GM12878 (cell line): ENCODE results near the gene AIFM1. TPM values are rescaled to one million over a fixed set of nuclear protein-coding genes. Genes with fewer than 3 reads are reported as not detected.

Experiments used
- ATAC-seq: fragments of 200-7000 bp; cut with Tn5 transposase; 3 replicates; pipeline ENCODE4 v1.9.1; 2020; ENCODE audit warnings: mild to moderate bottlenecking, moderate library complexity
- BruUV-seq: library from RNA; stranded (reverse); fragments of 400-500 nt; replicated peaks from 2 replicates; lab custom pipeline; 2021; lab: Mats Ljungman, UMichigan
- CTCF ChIA-PET: fragments of 300-600 bp; sonication (Branson Sonifier 250); formaldehyde crosslinking; extraction: SDS; loops from one replicate; lab custom pipeline; 2021; ENCODE audit warnings: inconsistent platforms; lab: Yijun Ruan, JAX
- POLR2A ChIA-PET: fragments of 350-600 bp; formaldehyde crosslinking; extraction: SDS; loops from one replicate; lab custom pipeline; 2021; ENCODE audit warnings: inconsistent platforms; lab: Charles Lee
- RAD21 ChIA-PET: fragments of 300-600 bp; sonication (Branson Sonifier 250); formaldehyde crosslinking; loops from one replicate; lab custom pipeline; 2023; ENCODE audit warnings: antibody characterized with exemption; ENCODE audit not compliant: unreplicated experiment; lab: Charles Lee
- SMC1A ChIA-PET: fragments of 300-600 bp; sonication (Branson Sonifier 250); formaldehyde crosslinking; loops from one replicate; lab custom pipeline; 2023; ENCODE audit not compliant: unreplicated experiment, uncharacterized antibody; lab: Charles Lee
- DNase-seq: peaks from one replicate; pipeline ENCODE4 v3.0.0-alpha.2; 2011; ENCODE audit warnings: low read depth, low spot score
- FAIRE-seq: peaks from 3 replicates; lab custom pipeline; 2011; peaks lifted over from hg19 to GRCh38; lab: Jason Lieb, UNC
- H2AFZ ChIP-seq: 2 replicates; pipeline ENCODE4 v1.6.0; 2011; ENCODE audit warnings: low read depth, low read length, control low read depth; ENCODE audit not compliant: control insufficient read depth
- H3K27ac ChIP-seq: 2 replicates; pipeline ENCODE4 v1.5.1; 2011; ENCODE audit warnings: control low read depth; ENCODE audit not compliant: control insufficient read depth, insufficient read depth
- H3K27me3 ChIP-seq, 2 experiments: replicated peaks in 1 of 2; 2 replicates each; pipeline versions ENCODE4 v1.6.0 to v1.6.1; 2011; ENCODE audit warnings: low read length in 1 of 2; ENCODE audit not compliant: control insufficient read depth in 2 of 2, insufficient read depth in 2 of 2
- H3K36me3 ChIP-seq, 2 experiments: 2 replicates each; pipeline ENCODE4 v1.5.1; 2011; ENCODE audit warnings: low read length in 1 of 2; ENCODE audit not compliant: control insufficient read depth in 2 of 2, insufficient read depth in 2 of 2
- H3K4me1 ChIP-seq: 2 replicates; pipeline ENCODE4 v1.6.1; 2011; ENCODE audit warnings: mild to moderate bottlenecking, low read length, moderate library complexity, mixed read lengths; ENCODE audit not compliant: control insufficient read depth, insufficient read depth
- H3K4me2 ChIP-seq: 2 replicates; pipeline ENCODE4 v1.6.0; 2011; ENCODE audit warnings: control low read depth; ENCODE audit not compliant: control insufficient read depth, insufficient read depth
- H3K4me3 ChIP-seq: fragments of 200-600 bp; sonication (generic); 2 replicates; pipeline ENCODE4 v1.5.1; 2016
- H3K79me2 ChIP-seq: 2 replicates; pipeline ENCODE4 v1.6.0; 2011; ENCODE audit warnings: low read length; ENCODE audit not compliant: control insufficient read depth, insufficient read depth
- H3K9ac ChIP-seq: 2 replicates; pipeline ENCODE4 v1.8.0; 2011; ENCODE audit warnings: low read length, control low read depth, mixed read lengths; ENCODE audit not compliant: control insufficient read depth, insufficient read depth
- H3K9me3 ChIP-seq: replicated peaks from 3 replicates; pipeline ENCODE4 v1.5.1; 2011; ENCODE audit warnings: mild to moderate bottlenecking, low read length; ENCODE audit not compliant: control insufficient read depth, insufficient read depth
- H4K20me1 ChIP-seq: 2 replicates; pipeline ENCODE4 v1.6.0; 2011; ENCODE audit not compliant: control insufficient read depth, insufficient read depth
- BHLHE40 ChIP-seq, 2 experiments: fragments of 450-650 bp in 1 of 2; IDR thresholded peaks; 2 replicates each; pipeline ENCODE4 v1.6.1; 2011 to 2017; ENCODE audit warnings: low read depth in 2 of 2, borderline replicate concordance in 1 of 2, improper control_type of control experiment in 1 of 2, low read length in 1 of 2, mild to moderate bottlenecking in 1 of 2
- CHD2 ChIP-seq: IDR thresholded peaks from 2 replicates; pipeline ENCODE4 v1.6.1; 2011; ENCODE audit warnings: low read depth, low read length, improper control_type of control experiment, borderline replicate concordance
- EED ChIP-seq: sonication (generic); IDR thresholded peaks from 2 replicates; pipeline ENCODE4 v1.6.1; 2016; ENCODE audit warnings: antibody characterized with exemption, low read depth
- HDGF ChIP-seq: fragments of 450-650 bp; IDR thresholded peaks from 2 replicates; pipeline ENCODE4 v1.6.1; 2016; ENCODE audit warnings: antibody characterized with exemption
- IKZF1 ChIP-seq: fragments of 450-650 bp; conservative IDR thresholded peaks from 2 replicates; pipeline ENCODE4 v1.6.1; 2017; ENCODE audit warnings: antibody characterized with exemption, mild to moderate bottlenecking
- KLF5 ChIP-seq: fragments of 450-650 bp; IDR thresholded peaks from 2 replicates; pipeline ENCODE4 v1.6.1; 2014; ENCODE audit warnings: mild to moderate bottlenecking; ENCODE audit not compliant: partially characterized antibody
- LARP7 ChIP-seq: fragments of 450-650 bp; IDR thresholded peaks from 2 replicates; pipeline ENCODE4 v1.6.1; 2017; ENCODE audit warnings: mild to moderate bottlenecking
- NFYB ChIP-seq: IDR thresholded peaks from 2 replicates; pipeline ENCODE4 v1.6.1; 2011; ENCODE audit warnings: low read depth, mild to moderate bottlenecking, low read length, improper control_type of control experiment, moderate library complexity; ENCODE audit not compliant: insufficient read depth
- STAT3 ChIP-seq: IDR thresholded peaks from 2 replicates; pipeline ENCODE4 v1.6.1; 2011; ENCODE audit warnings: low read depth, low read length, improper control_type of control experiment
- TBL1XR1 ChIP-seq: IDR thresholded peaks from 2 replicates; pipeline ENCODE4 v1.6.1; 2012; ENCODE audit warnings: low read depth, low read length, improper control_type of control experiment
- ZBTB4 ChIP-seq: fragments of 450-650 bp; formaldehyde crosslinking; IDR thresholded peaks from 2 replicates; pipeline ENCODE4 v1.4.0; 2022; ENCODE audit warnings: mild to moderate bottlenecking, moderate library complexity
- WGBS: methylation state at CpG from one replicate; pipeline ENCODE4 v1.1.6; 2016; ENCODE audit warnings: low lambda C conversion rate; ENCODE audit not compliant: insufficient replicate concordance, insufficient coverage; ENCODE audit errors: missing lambda C conversion rate; 5-methylcytosine and 5-hydroxymethylcytosine counted together
- in situ Hi-C: fragments of 300-500 bp; cut with MboI; formaldehyde crosslinking; loops from 9 replicates; pipeline ENCODE4 v1.14.3; 2018; ENCODE audit warnings: mixed read lengths
- intact Hi-C: fragments of 100-400 bp; cut with micrococcal nuclease; formaldehyde crosslinking; loops from one replicate; pipeline ENCODE4 v1.14.2; 2022; ENCODE audit not compliant: unreplicated experiment
- polyA plus RNA-seq, 11 experiments: library from polyadenylated mRNA; depleted of rRNA in 4 of 11; unstranded in 6 of 11; stranded (reverse) in 5 of 11; fragments of >200 nt; fragmentation: Nextera tagmentation in 4 of 11; fragmentation: Illumina TruSeq in 1 of 11; extraction: Ambion mirVana in 4 of 11; extraction: Trizol in 1 of 11; gene quantifications; 1 replicate in 1 of 11; 2 replicates in 10 of 11; pipeline versions ENCODE4 v1.2.1 to v1.2.3, GENCODE V29; 2011 to 2016; ENCODE audit warnings: inconsistent platforms in 2 of 11, missing spikeins in 2 of 11, low read depth in 1 of 11
- total RNA-seq, 4 experiments: library from RNA; depleted of rRNA in 3 of 4; stranded (reverse); fragments of >200 nt in 3 of 4; fragmentation: Illumina TruSeq in 1 of 4; extraction: Trizol in 1 of 4; gene quantifications; 2 replicates each; pipeline versions ENCODE4 v1.2.1 to v1.2.3, GENCODE V29; 2013 to 2021

AIFM1 gene
- total and polyA plus RNA-seq, 10 of the 15 experiments (the other 5 are each of a cell fraction or from before 2014, with no cell fraction given): 44.2 to 121 (median 80.0) TPM

- no peak for TF ChIP-seq NFYB
- 0 out of 2 replicates have a peak, but pooled peaks have one; percentile 1 for TF ChIP-seq HDGF
- 0 out of 2 replicates have a peak, but pooled peaks have one; percentile 11 for TF ChIP-seq LARP7
- Histone ChIP-seq H3K27me3 (no peaks in the 10 kb centered on the region), H3K4me1 (peaks cover 7% of the 10 kb centered on the region), H4K20me1 (no peaks in the 10 kb centered on the region), H3K4me2 (no peak overlapping the region), H3K9me3 (no peaks in the 10 kb centered on the region; the same call in 2 of the 3 replicates), H2AFZ (no peak overlapping the region), H3K79me2 (peaks cover 5% of the 10 kb centered on the region; the same call in 1 of the 2 replicates), H3K9ac (no peak overlapping the region), H3K4me3 (no peak overlapping the region), H3K36me3 (0 out of 4 replicates have a peak, but pooled peaks cover 0 to 3% of the 10 kb centered on the region in 2 experiments), H3K27ac (no peak overlapping the region)
- ChIA-PET SMC1A (interaction anchor here (1.2 to 1.4 kb wide), 2 partner anchors 13 to 103 kb away, joined by 3 read pairs; no protein-coding TSS in a partner anchor), RAD21 (no interaction called here), POLR2A (no interaction called here), CTCF (no interaction called here)
- no peak for ATAC-seq
- DNase-seq: no peak
- in situ Hi-C loops (loop anchor here (25.0 kb wide), 1 partner anchor 572 kb away; no protein-coding TSS in a partner anchor), intact Hi-C loops (no loop called here)
- WGBS: 67% methylated on average over 11 of the region's 11 CpGs
- FAIRE-seq: no peak
- BruUV-seq: no TSS peak
Observed at GRCh38 chrX:130184168-130184567, 18.5 kb upstream of the AIFM1 start.

GRCh38 chrX:130179579-130180215 is 14.1 kb upstream of the AIFM1 start:
- CTCF ChIA-PET: interaction anchor here (0.6 to 1.4 kb wide), 2 partner anchors 13 to 23 kb away, joined by 3 to 4 read pairs; no protein-coding TSS in a partner anchor
- 0 out of 4 replicates have a peak, but pooled peaks cover 0 to under 1% of the 10 kb centered on the region in 2 experiments for H3K36me3 ChIP-seq
- BruUV-seq: no TSS peak
- no peaks in the 10 kb centered on the region for H3K27me3 ChIP-seq
- peaks cover 16% of the 10 kb centered on the region for H3K4me1 ChIP-seq
- DNase-seq (no peak), FAIRE-seq (no peak), ATAC-seq (no peak)
- H3K27ac ChIP-seq: no peak overlapping the region
- H4K20me1 ChIP-seq: no peaks in the 10 kb centered on the region
- no peak overlapping the region for H2AFZ ChIP-seq
- no peak overlapping the region for H3K4me2 ChIP-seq
- SMC1A ChIA-PET: no interaction called here
- H3K9ac ChIP-seq: no peak overlapping the region
- intact Hi-C loops: loop anchor here (10.0 kb wide), 2 partner anchors 245 to 405 kb away; partner anchors contain the start of gene SASH3
- POLR2A ChIA-PET: interaction anchor here (1.1 kb wide), 1 partner anchor 60 kb away, joined by 3 read pairs; no protein-coding TSS in a partner anchor
- H3K4me3 ChIP-seq: no peak overlapping the region
- in situ Hi-C loops: loop anchor here (10.0 to 25.0 kb wide), 2 partner anchors 95 to 567 kb away; no protein-coding TSS in a partner anchor
- RAD21 ChIA-PET: no interaction called here
- 49% methylated on average over 7 of the region's 7 CpGs for WGBS
- no peaks in the 10 kb centered on the region; the same call in 2 of the 3 replicates for H3K9me3 ChIP-seq
- peaks cover 26% of the 10 kb centered on the region for H3K79me2 ChIP-seq
- TF ChIP-seq ZBTB4 (CRISPR knock-in tag) (no peak), BHLHE40 (IDR thresholded peaks at IDR 0.05; ENCODE audit: borderline replicate concordance in 1 of 2, low read depth in 2 of 2, low read length in 1 of 2) (no peak), STAT3 (no peak), KLF5 (no peak), IKZF1 (no peak), CHD2 (no peak), EED (no peak), TBL1XR1 (no peak)
